ENCODE data around the gene CNTRL.

Gene CNTRL

GRCh38 chr9:121179930-121180681 is 105.4 kb downstream of the CNTRL start:
- no peak for TF ChIP-seq CTCF (IDR thresholded peaks at IDR 0.05; ENCODE audit: insufficient read depth, missing control alignments)
- FAIRE-seq (peak; percentile 56), DNase-seq (ENCODE audit: insufficient read length, low spot score) (no peak)

GRCh38 chr9:121182101-121182836 is 107.5 kb downstream of the CNTRL start:
- no peak for DNase-seq (ENCODE audit: insufficient read length, low spot score)
- peak; percentile 92 for FAIRE-seq
- no peak for TF ChIP-seq CTCF (IDR thresholded peaks at IDR 0.05; ENCODE audit: insufficient read depth, missing control alignments)

- no peak for TF ChIP-seq CTCF (IDR thresholded peaks at IDR 0.05; ENCODE audit: insufficient read depth, missing control alignments)
- FAIRE-seq (no peak), DNase-seq (ENCODE audit: insufficient read length, low spot score) (no peak)
These were observed 108.2 kb downstream of the CNTRL start for GRCh38 chr9:121182989-121183388.

- DNase-seq (ENCODE audit: insufficient read length, low spot score) (no peak), FAIRE-seq (peak; percentile 6)
- no peak for TF ChIP-seq CTCF (IDR thresholded peaks at IDR 0.05; ENCODE audit: insufficient read depth, missing control alignments)
These were observed 109.1 kb downstream of the CNTRL start for GRCh38 chr9:121183666-121184423.

- no peak for TF ChIP-seq CTCF (IDR thresholded peaks at IDR 0.05; ENCODE audit: insufficient read depth, missing control alignments)
- FAIRE-seq (no peak), DNase-seq (ENCODE audit: insufficient read length, low spot score) (no peak)
These were observed 109.7 kb downstream of the CNTRL start for GRCh38 chr9:121184463-121184862.

- no peak for FAIRE-seq
- no peak for DNase-seq (ENCODE audit: insufficient read length, low spot score)
- TF ChIP-seq CTCF (IDR thresholded peaks at IDR 0.05; ENCODE audit: insufficient read depth, missing control alignments), result no peak
These were observed 110.5 kb downstream of the CNTRL start for GRCh38 chr9:121185178-121185745.

Data from D721Med (cell line).